GM18870 (cell line): ENCODE results near the gene SART1.
"Not testable (repeated sequence)": the region's sequence is repeated elsewhere in the genome, so short reads cannot be mapped to it uniquely, and the experiment has no call there.

Source experiments
- ATAC-seq: cut with Tn5 transposase; IDR thresholded peaks from one replicate; pipeline ENCODE4 v1.9.1; 2021; ENCODE audit warnings: moderate library complexity; ENCODE audit not compliant: unreplicated experiment

The SART1 gene

GRCh38 chr11:65931773-65932557 lies 29.6 kb upstream of the SART1 start:
- ATAC-seq, result no peak

- no peak for ATAC-seq
These were observed 29.0 kb upstream of the SART1 start for GRCh38 chr11:65932558-65932919.

- ATAC-seq, result no peak
These were observed 27.5 kb upstream of the SART1 start for GRCh38 chr11:65934014-65934413.

- ATAC-seq, result no peak
These were observed 23.8 kb upstream of the SART1 start for GRCh38 chr11:65937766-65938165.

GRCh38 chr11:65941720-65942310 lies 19.7 kb upstream of the SART1 start:
- ATAC-seq, result no peak

- ATAC-seq, result no peak
These were observed 19.0 kb upstream of the SART1 start for GRCh38 chr11:65942531-65942930.

- no peak for ATAC-seq
These were observed 17.3 kb upstream of the SART1 start for GRCh38 chr11:65944191-65944590.

GRCh38 chr11:65944767-65945166 lies 16.8 kb upstream of the SART1 start:
- ATAC-seq, result no peak

- ATAC-seq, result no peak
These were observed 16.1 kb upstream of the SART1 start, which contains the start of gene TSGA10IP for GRCh38 chr11:65945430-65945911. Gene TSGA10IP (plus strand): TSS chr11:65945480. CDS start chr11:65945676, 196 bp downstream.

GRCh38 chr11:65945941-65946558 lies 15.5 kb upstream of the SART1 start:
- ATAC-seq, result no peak

GRCh38 chr11:65946655-65947054 lies 14.9 kb upstream of the SART1 start:
- no peak for ATAC-seq

GRCh38 chr11:65947133-65947532 lies 14.4 kb upstream of the SART1 start:
- no peak for ATAC-seq

- ATAC-seq, result no peak
These were observed 13.9 kb upstream of the SART1 start for GRCh38 chr11:65947603-65948125.

GRCh38 chr11:65950711-65951110 lies 10.8 kb upstream of the SART1 start:
- not testable (repeated sequence) for ATAC-seq

- ATAC-seq, result not testable (repeated sequence)
These were observed 9.9 kb upstream of the SART1 start for GRCh38 chr11:65951641-65952040.

- no peak for ATAC-seq
These were observed 9.4 kb upstream of the SART1 start for GRCh38 chr11:65952052-65952521.

GRCh38 chr11:65953471-65953870 lies 8.1 kb upstream of the SART1 start:
- ATAC-seq, result no peak

- no peak for ATAC-seq
These were observed 6.8 kb upstream of the SART1 start for GRCh38 chr11:65954771-65955170.

GRCh38 chr11:65958291-65958690 lies 3.2 kb upstream of the SART1 start:
- ATAC-seq, result no peak

- no peak for ATAC-seq
These were observed 2.6 kb upstream of the SART1 start for GRCh38 chr11:65958774-65959420.

GRCh38 chr11:65960824-65961266 lies 689 bp upstream of the SART1 start:
- no peak for ATAC-seq
